Measurements from ENCODE around the gene PRG3. TPM values are rescaled to one million over a fixed set of nuclear protein-coding genes. Genes with fewer than 3 reads are reported as not detected.
"Not testable (repeated sequence)": the region's sequence is repeated elsewhere in the genome, so short reads cannot be mapped to it uniquely, and the experiment has no call there.

The PRG3 gene
- total RNA-seq, 1 experiment from 2014 or later = not detected

DNA sequence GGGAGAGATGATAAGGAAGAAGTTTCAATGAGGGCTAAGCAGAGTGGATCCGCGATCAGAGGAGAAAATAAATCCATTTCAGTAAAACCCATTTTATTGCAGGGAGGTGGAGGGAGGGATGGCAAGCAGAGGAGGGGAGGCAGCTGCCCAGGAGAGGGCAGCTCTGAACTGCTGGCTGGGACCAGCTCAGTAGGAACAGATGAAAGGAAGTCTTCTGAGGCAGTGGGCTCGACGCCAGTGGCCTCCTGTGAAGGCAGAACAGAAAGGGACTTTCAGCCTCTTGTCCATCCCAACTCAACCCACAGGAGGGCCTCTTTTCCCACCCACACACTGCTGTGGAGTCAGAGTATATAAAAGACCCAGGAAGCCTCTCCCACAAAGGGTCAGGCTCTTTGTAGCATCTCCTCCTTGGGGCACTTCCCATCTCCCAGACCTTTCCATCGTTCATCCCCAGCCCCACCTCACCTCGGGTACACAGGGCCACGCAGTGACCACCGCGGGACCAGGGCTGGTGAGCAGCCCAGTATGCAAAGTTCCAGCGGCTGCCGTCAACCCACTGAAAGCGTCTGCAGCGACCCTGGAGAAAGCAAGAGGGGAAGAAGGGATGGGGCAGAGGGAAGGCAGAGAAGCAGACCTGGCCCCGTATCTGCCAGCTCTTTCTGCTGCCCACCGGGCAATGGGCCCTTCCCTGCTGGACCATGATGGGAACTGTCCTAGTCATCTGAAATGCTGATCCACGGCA is 6.5 kb upstream of the PRG3 start:
- no peak for DNase-seq (ENCODE audit: low read depth)

DNA sequence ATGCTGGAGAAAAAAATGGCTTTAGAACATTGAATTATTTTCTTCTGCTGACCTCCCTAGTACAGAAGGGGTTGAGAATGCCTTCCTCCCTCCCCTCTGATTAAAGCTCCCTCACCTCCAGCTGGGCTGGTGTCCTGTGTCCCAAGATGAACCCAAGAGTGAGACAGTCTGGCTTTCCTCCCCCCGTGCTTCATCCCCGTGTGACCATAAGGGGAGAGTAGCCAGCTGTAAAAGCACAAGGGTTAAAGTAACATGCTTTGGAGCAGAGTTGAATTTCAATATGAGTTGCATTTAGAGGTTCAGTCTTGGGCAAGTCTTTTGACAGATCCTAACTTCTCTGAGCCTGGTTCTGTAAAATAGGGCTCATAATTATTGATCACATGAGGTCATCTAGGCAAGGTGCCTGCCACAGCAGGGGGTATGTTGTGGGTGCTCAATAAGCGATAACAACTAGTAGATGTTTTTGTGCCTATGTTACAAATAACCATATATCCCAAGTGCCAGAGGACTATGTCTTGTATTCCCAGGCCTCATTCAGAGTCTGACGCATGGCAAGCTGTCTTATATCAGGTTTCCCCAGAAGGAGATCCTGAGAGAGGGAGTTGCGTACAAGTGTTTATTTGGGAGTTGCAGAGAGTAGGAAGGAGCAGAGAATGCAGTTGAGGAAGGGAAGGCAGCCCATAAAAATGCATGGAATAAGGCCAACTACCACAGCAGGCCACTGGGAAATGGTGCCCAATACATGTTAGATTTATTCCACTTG is 5.4 kb upstream of the PRG3 start:
- no peak for DNase-seq (ENCODE audit: low read depth)

DNA sequence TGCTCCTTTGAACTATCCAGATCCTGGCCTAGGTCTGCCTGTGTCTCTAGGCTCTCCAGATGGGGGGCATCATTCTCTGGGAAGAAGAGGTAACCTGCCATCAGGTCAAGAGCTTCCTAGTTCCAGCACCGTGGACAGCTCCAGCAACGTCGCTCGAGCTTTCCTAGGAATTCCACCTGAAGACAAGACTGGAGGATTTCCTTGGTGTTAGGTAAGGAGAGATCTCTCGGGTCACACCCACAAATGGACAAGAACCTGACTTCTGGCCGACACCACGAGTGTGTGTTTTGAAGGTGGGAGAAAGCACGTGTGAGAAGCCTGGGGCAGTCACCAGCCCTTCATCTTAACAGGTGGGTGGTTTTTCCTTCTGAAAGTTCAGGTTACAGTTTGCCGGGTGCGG is 1.2 kb downstream of the PRG3 start:
- peak; percentile 47 for DNase-seq (ENCODE audit: low read depth)

- DNase-seq (ENCODE audit: low read depth) = no peak
Measured at GRCh38 chr11:57378186-57378585, 2.8 kb downstream of the PRG3 start.

- DNase-seq (ENCODE audit: low read depth) = no peak
Measured at GRCh38 chr11:57377107-57377506, 3.8 kb downstream of the PRG3 start.

GRCh38 chr11:57376095-57377090 is 4.6 kb downstream of the PRG3 start:
- DNase-seq (ENCODE audit: low read depth) = no peak

DNA sequence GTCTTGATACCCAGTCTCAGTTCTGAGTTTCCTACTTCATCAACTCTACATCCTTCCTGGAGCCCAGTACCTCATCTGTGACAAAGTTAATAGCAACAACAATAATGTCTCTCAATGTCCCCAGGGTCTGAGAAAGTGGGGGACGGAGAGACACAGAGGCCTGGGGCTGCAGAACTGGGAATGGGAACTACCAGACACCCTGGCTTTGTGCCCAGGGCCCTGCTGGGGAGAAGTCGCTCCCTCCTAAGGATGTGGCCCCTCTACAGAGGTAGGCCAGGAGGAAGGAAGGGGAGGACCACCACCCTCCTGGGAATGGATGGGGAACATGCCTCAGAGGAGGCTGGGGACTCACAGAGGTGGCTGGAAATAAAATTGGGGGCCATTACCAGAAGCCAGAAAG is 5.5 kb downstream of the PRG3 start:
- DNase-seq (ENCODE audit: low read depth) = no peak

DNA sequence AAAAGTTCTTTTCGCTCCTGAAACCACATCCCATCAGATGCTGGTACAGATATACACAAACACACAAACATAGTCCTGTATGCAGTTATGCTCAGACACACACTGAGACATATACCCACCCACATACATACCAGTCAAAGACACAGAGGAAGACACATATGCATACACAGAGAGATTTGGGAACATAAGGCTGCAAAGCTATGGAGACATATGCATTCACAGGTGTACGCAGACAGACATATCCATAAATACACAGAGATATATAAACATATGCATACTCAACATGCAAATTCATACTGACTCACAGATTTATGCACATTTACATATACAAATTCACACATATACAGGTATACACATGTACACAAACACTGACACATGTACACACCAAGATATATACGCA is 6.0 kb downstream of the PRG3 start:
- no peak for DNase-seq (ENCODE audit: low read depth)

GRCh38 chr11:57373146-57373545 is 7.8 kb downstream of the PRG3 start:
- no peak for DNase-seq (ENCODE audit: low read depth)

- DNase-seq (ENCODE audit: low read depth) = no peak
Measured at GRCh38 chr11:57370941-57371340, 10.0 kb downstream of the PRG3 start.

DNA sequence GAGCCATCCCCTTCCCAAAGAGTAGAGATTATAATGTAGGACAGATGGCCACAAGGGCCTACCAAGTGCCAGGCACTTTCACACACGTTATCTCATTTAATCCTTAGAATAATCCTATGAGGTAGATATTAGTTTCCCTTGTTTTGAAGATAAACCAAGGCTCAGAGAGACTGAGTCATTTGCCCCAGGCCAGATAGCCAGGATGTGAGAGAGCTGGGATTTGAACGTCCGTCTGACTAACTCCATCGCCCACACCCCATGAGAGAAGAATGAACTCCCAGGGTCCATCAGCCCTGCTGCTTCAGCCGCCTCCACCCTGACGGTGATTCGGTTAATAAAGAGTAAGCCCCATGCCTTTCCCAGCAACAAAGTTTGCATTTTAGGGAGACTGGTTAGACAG is 10.7 kb downstream of the PRG3 start:
- peak; percentile 90 for DNase-seq (ENCODE audit: low read depth)

DNA sequence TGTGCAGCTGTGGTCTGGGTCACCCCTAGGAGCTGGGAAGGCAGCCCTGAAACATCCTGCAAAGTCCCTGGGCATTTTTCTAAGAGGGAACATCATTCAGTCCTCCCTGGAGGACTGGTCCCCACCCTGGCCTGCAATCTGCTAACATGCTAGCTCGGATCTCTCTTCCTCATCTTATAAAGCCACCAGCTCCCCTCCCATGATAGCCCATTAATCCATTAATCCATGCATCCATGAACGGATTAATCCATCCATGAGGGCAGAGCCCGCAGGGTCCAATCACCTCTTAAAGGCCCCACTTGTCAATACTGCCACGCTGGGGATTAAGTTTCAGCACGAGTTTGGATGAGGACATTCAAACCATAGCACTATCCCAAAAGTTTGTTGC is 12.1 kb downstream of the PRG3 start:
- DNase-seq (ENCODE audit: low read depth) = no peak

DNA sequence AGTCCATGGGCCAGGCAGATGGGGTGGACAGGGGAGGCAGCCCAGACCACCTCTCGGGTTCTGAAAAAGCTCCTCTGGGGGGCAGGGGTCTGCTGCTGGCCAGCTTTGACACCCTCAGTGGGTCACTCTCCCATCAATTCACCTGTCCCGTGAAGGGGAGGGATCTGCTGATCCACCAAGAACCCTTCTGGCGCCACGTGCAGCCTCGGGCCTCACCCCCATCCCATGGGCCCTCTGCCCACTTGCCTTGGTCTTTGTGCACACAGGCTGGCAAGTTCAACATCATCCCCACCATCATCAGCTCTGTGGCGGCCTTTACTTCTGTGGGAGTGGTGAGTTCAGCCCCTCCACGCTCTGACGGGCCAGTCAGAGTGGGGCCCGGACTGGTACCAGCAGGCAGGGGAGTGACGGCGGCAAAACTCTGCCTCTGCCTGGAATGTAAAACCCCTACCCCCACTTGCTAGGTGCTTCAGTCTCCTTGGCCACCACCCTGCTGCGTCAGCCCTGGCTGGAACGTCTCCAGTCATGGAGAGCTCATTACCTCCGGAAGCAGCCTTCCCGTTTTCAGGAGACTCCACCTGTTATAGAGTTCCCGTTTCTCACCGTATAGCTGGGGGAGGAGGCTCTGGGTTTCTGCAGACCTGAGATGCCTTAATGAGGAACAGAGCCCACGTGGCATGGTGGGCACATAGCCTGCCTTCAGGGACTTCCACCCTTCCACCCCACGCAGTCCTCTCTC is 12.7 kb downstream of the PRG3 start:
- DNase-seq (ENCODE audit: low read depth) = peak; percentile 77

DNA sequence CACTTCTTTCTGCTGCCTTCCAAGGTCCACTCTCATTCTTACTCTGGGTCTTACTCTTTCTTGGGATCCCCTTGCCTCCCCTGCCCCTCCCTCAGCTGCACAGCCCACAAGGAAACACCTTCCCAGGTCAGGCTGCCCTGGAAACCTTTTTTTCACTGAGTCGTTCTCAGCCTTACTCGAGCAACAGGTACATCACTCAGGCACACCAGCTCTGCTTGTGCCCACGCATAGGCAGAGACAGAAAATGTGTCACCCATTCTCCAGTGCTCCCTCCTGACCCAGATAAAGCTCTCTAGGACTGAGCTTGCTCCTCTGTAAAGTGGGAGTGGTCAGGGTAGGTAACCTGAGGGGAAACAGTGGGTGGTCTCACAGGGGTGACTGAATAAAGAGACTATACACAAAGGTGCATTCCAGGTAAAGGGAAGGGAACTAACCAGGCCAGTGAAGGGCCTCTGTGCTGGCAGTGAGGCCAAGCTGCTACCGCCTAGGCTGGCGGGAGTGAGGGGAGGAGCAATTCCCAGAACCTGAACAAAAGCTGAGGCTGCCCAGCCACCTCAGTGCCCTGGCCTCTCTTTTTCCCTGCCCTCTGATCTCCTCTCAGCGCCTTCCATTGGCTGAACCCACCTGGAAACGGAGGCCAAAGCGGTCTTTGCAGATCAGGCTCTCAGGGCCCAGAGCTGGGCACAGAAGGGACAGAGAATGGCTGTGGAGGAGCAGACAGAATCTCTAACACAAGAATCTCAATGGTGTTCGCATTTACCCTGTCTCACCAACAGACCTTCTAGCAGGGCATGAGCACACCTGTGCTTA is 15.9 kb downstream of the PRG3 start:
- no peak for DNase-seq (ENCODE audit: low read depth)

DNA sequence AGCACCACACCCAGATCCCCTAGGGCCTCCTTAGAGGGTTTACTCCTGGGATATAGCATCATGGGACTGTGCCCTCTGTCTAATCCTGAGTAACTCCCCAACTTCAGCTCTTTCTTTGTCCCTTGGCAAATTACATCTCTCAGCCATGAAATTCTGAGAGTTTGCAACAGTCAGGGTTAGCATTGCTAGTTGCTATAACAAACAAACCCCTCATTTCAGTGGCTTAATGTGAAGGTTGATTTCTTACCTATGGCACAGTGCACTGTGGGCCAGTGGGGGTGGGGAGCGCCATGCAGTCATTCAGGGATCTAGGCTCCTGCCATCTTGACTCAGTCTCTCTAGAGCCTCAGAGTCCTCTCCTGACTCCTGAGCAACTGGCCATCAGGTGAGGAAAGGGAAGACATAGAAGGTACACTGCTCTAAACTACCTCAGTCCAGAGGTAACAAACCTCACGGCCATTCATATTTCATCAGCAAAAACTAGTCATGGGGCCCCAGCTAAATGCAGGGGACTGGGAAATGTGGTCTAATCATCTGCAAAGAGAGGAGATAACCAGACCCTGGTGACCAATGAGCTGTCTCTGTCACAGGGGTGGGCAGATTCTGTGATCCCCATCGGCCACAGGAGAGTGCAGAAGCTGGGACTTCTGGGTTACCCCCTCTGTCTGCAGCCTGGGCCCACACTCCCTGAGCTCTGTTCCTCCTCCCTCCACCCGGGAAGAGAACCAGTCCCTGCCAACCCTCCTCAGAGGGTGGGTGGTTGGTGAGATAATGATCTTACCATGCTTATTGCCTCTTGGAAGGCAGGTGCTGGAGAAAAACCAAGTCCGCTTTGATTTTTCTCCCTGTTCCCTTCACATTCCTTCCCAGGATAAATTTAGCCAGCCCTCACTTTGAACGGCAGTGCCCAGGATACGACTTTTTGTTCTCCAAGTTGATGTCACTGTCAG is 17.5 kb downstream of the PRG3 start:
- no peak for DNase-seq (ENCODE audit: low read depth)

DNA sequence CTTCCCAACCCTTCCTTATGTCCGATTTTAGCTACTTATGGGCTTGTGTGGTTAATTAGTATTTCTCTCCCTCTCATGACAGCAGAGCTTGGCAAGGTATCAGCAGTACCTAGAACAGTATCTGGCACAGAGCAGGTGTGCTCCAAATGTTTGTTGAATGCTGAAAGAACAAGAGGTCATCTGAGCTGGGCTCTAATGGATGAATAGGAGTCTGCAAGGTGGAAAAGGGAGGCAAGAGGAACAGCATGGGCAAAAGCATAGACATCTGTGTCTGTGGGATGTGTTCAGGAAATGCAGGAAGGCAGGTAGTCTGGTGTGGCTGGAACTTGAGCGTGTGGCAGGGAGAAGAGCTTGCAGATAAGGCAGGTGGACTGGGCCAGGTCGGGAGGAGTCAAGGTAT is 19.0 kb downstream of the PRG3 start:
- no peak for DNase-seq (ENCODE audit: low read depth)

DNA sequence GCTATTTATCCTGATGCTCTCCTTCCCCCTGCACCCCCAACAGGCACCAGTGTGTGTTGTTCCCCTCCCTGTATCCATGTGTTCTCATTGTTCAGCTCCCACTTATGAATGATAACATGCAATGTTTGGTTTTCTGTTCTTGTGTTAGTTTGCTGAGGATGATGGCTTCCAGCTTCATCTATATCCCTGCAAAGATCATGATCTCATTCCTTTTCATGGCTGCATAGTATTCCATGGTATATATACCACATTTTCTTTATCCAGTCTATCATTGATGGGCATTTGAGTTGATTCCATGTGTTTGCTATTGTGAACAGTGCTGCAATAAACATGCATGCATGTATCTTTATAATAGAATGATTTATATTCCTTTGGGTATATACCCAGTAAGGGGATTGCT is 19.5 kb downstream of the PRG3 start:
- DNase-seq (ENCODE audit: low read depth) = not testable (repeated sequence)

- no peak for DNase-seq (ENCODE audit: low read depth)
Measured at GRCh38 chr11:57360991-57361390, 20.0 kb downstream of the PRG3 start.

DNA sequence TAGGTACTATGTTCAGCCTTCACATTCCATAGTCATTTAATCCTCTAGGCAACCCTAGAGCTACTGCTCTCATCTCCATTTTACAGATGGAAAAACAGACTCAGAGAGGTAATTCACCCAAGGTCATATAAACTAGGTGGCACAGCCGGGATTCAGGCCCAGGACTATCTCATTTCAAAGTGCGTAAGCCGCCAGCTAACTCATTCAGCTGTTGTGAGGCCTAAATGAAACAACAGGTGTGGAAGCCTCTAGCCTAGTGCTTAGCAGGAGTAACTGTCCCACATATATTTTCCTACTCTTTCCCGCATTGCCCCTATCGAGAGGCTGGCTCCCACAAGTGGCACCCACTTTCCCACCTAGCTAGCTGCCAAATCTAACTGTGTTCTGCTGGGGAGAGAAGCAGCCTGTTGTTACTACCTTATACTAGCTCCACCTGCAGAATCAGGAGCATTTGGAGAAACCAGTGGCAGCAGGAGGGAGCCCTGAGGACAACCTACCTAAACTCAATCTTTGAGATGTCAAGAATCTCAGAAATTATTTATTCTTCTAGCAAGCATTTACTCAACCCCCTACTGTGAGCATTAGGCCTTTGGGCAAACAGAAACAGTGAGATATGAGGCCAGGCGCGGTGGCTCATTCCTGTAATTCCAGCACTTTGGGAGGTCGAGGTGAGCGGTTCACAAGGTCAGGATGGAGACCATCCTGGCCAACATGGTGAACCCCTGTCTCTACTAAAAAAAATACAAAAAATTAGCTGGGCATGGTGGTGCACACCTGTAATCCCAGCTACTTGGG is 20.9 kb downstream of the PRG3 start:
- DNase-seq (ENCODE audit: low read depth) = peak; percentile 29

Measured in Daoy (cell line).